Epithelial cell of esophagus (primary cell): Measurements from ENCODE around the gene FUT7.

Experiments used
- DNase-seq: peaks from one replicate; pipeline ENCODE4 v3.0.0; 2010; ENCODE audit warnings: low read depth
- H3K4me3 ChIP-seq: 2 replicates; pipeline ENCODE4 v1.5.1; 2011; ENCODE audit warnings: mild to moderate bottlenecking, low read length, control low read depth
- CTCF ChIP-seq: IDR thresholded peaks from 2 replicates; pipeline ENCODE4 v1.5.1; 2011; ENCODE audit warnings: low read depth, mild to moderate bottlenecking, low read length, control low read depth, inconsistent platforms; ENCODE audit not compliant: insufficient read depth; ENCODE audit errors: missing control alignments

The FUT7 gene

GRCh38 chr9:137070906-137071275 is 39.0 kb upstream of the FUT7 start:
- peak; percentile 11 for TF ChIP-seq CTCF
- no peak for DNase-seq
- H3K4me3 ChIP-seq = peak overlapping the region; percentile 32

- H3K4me3 ChIP-seq = peak within 1 kb of the TSS; percentile 40
- DNase-seq = peak; percentile 90
- TF ChIP-seq CTCF = no peak
These were observed 38.5 kb upstream of the FUT7 start, which contains the start of gene SAPCD2 for GRCh38 chr9:137070201-137070905. Gene SAPCD2 (minus strand): TSS chr9:137070557. CDS start chr9:137070460, 97 bp downstream.

- peak overlapping the region; percentile 40 for H3K4me3 ChIP-seq
- no peak for TF ChIP-seq CTCF
- DNase-seq = no peak
These were observed 37.7 kb upstream of the FUT7 start for GRCh38 chr9:137069508-137070091.

GRCh38 chr9:137068539-137069507 is 36.9 kb upstream of the FUT7 start:
- H3K4me3 ChIP-seq = peak overlapping the region; percentile 40
- DNase-seq = no peak
- TF ChIP-seq CTCF = no peak

GRCh38 chr9:137067860-137068538 is 36.1 kb upstream of the FUT7 start:
- H3K4me3 ChIP-seq = no peak overlapping the region
- TF ChIP-seq CTCF = peak; percentile 84
- peak; percentile 86 for DNase-seq

- TF ChIP-seq CTCF = no peak
- DNase-seq = no peak
- H3K4me3 ChIP-seq = no peak overlapping the region
These were observed 34.4 kb upstream of the FUT7 start for GRCh38 chr9:137066096-137066861.
